Endothelial cell of umbilical vein (primary cell): Measurements from ENCODE around the gene IDI1. TPM values are rescaled to one million over a fixed set of nuclear protein-coding genes. Genes with fewer than 3 reads are reported as not detected.
A peak's percentile ranks its signal among the peaks of the same experiment; 100 is the strongest.

Experiments used
- BruUV-seq: library from RNA; stranded (reverse); fragments of 400-500 nt; replicated peaks from 2 replicates; lab custom pipeline; 2021; lab: Mats Ljungman, UMichigan
- CTCF ChIA-PET: fragments of 300-600, 350-600 bp; sonication (Branson Sonifier 250); formaldehyde crosslinking; loops from one replicate; lab custom pipeline; 2021; ENCODE audit warnings: antibody characterized with exemption, inconsistent platforms; lab: Charles Lee
- POLR2A ChIA-PET: fragments of 300-600, 350-600 bp; sonication (Branson Sonifier 250); formaldehyde crosslinking; loops from one replicate; lab custom pipeline; 2021; ENCODE audit warnings: antibody characterized with exemption, inconsistent platforms; lab: Charles Lee
- DNase-seq: peaks from one replicate; pipeline ENCODE4 v3.0.0-alpha.2; 2011; ENCODE audit warnings: low read depth, low spot score
- FAIRE-seq: peaks from 2 replicates; lab custom pipeline; 2011; peaks lifted over from hg19 to GRCh38; lab: Jason Lieb, UNC
- H2AFZ ChIP-seq: 2 replicates; pipeline ENCODE4 v1.6.0; 2012; ENCODE audit warnings: low read depth, low read length, control low read depth, inconsistent platforms
- H3K27ac ChIP-seq: 2 replicates; pipeline ENCODE4 v1.5.1; 2011; ENCODE audit warnings: low read depth, mild to moderate bottlenecking, control low read depth, low read length, moderate library complexity; ENCODE audit not compliant: insufficient read depth
- H3K27me3 ChIP-seq, 2 experiments: 2 replicates each; pipeline versions ENCODE4 v1.6.0 to v1.6.1; 2011; ENCODE audit warnings: low read length in 2 of 2, mixed read lengths in 1 of 2; ENCODE audit not compliant: control insufficient read depth in 2 of 2, insufficient read depth in 2 of 2
- H3K36me3 ChIP-seq, 2 experiments: 2 replicates in 1 of 2; 3 replicates in 1 of 2; pipeline ENCODE4 v1.5.1; 2011; ENCODE audit warnings: low read length in 2 of 2, mild to moderate bottlenecking in 1 of 2, moderate library complexity in 1 of 2; ENCODE audit not compliant: control insufficient read depth in 2 of 2, insufficient read depth in 2 of 2; ENCODE audit errors: extremely low read depth in 1 of 2
- H3K4me1 ChIP-seq: 3 replicates; pipeline ENCODE4 v1.5.1; 2011; ENCODE audit warnings: mild to moderate bottlenecking, low read length; ENCODE audit not compliant: control insufficient read depth, insufficient read depth; ENCODE audit errors: extremely low read depth
- H3K4me2 ChIP-seq: 2 replicates; pipeline ENCODE4 v1.6.1; 2011; ENCODE audit warnings: low read length, control low read depth, mixed read lengths; ENCODE audit not compliant: insufficient read depth
- H3K4me3 ChIP-seq, 3 experiments: fragments of 200-600 bp in 1 of 3; sonication (generic), shearing (Covaris generic) in 1 of 3; replicated peaks in 1 of 3; 2 replicates each; pipeline ENCODE4 v1.5.1; 2011 to 2016; ENCODE audit warnings: control low read depth in 3 of 3, low read length in 3 of 3, mild to moderate bottlenecking in 2 of 3, inconsistent platforms in 1 of 3, low read depth in 1 of 3, moderate library complexity in 1 of 3; ENCODE audit not compliant: insufficient read depth in 1 of 3
- H3K79me2 ChIP-seq: 2 replicates; pipeline ENCODE4 v1.6.0; 2012; ENCODE audit warnings: low read length, inconsistent platforms; ENCODE audit not compliant: control insufficient read depth, insufficient read depth
- H3K9ac ChIP-seq: replicated peaks from 2 replicates; pipeline ENCODE3; 2011; ENCODE audit warnings: low read length, control low read depth; ENCODE audit not compliant: insufficient read depth; ENCODE audit errors: extremely low read depth
- H3K9me1 ChIP-seq: replicated peaks from 3 replicates; pipeline ENCODE4 v1.6.0; 2011; ENCODE audit warnings: mild to moderate bottlenecking, low read length; ENCODE audit not compliant: control insufficient read depth, insufficient read depth; ENCODE audit errors: extremely low read depth
- H3K9me3 ChIP-seq: replicated peaks from 2 replicates; pipeline ENCODE4 v1.5.1; 2012; ENCODE audit warnings: low read length, inconsistent platforms; ENCODE audit not compliant: control insufficient read depth, insufficient read depth
- H4K20me1 ChIP-seq: replicated peaks from 2 replicates; pipeline ENCODE3; 2011; ENCODE audit warnings: mild to moderate bottlenecking, low read length; ENCODE audit not compliant: control insufficient read depth, insufficient read depth; ENCODE audit errors: extremely low read depth
- EZH2 ChIP-seq: IDR thresholded peaks from 2 replicates; pipeline ENCODE4 v1.6.1; 2012; ENCODE audit warnings: borderline replicate concordance, low read depth, mild to moderate bottlenecking, moderate library complexity, low read length, inconsistent platforms; ENCODE audit not compliant: severe bottlenecking
- FOS ChIP-seq: IDR thresholded peaks from 2 replicates; pipeline ENCODE4 v1.6.1; 2011; ENCODE audit warnings: mild to moderate bottlenecking, low read length, moderate library complexity, borderline replicate concordance; ENCODE audit not compliant: insufficient read depth
- GATA2 ChIP-seq: IDR thresholded peaks from 2 replicates; pipeline ENCODE4 v1.7.0; 2011; ENCODE audit warnings: low read depth, mild to moderate bottlenecking, moderate library complexity, mixed read lengths, low read length; ENCODE audit not compliant: insufficient read length, insufficient read depth
- JUN ChIP-seq: IDR thresholded peaks from 2 replicates; pipeline ENCODE4 v1.6.1; 2011; ENCODE audit warnings: borderline replicate concordance, low read depth; ENCODE audit not compliant: insufficient read length, insufficient read depth
- MAX ChIP-seq: IDR thresholded peaks from 2 replicates; pipeline ENCODE4 v1.6.1; 2011; ENCODE audit not compliant: insufficient read depth, insufficient read length
- MYC ChIP-seq: IDR thresholded peaks from one replicate; pipeline ENCODE4 v1.6.1; 2011; ENCODE audit warnings: mild to moderate bottlenecking, low read depth, low read length
- POLR2A ChIP-seq: IDR thresholded peaks from 2 replicates; pipeline ENCODE4 v1.6.1; 2012; ENCODE audit warnings: low read depth, mild to moderate bottlenecking, control low read depth, low read length
- POLR2AphosphoS5 ChIP-seq: IDR thresholded peaks from 2 replicates; pipeline ENCODE4 v1.6.1; 2012; ENCODE audit warnings: low read depth, mild to moderate bottlenecking, control low read depth, low read length, moderate library complexity; ENCODE audit not compliant: insufficient read depth
- dilution Hi-C: fragments of 300-500 bp; cut with MboI; formaldehyde crosslinking; loops from one replicate; pipeline ENCODE4 v1.15.0; 2019; ENCODE audit warnings: low sequenced_read_pairs; ENCODE audit not compliant: extremely low pct_ligation_motif_present
- intact Hi-C: fragments of 100-400 bp; cut with micrococcal nuclease; formaldehyde crosslinking; loops from one replicate; pipeline ENCODE4 v1.10.0; 2022
- polyA plus RNA-seq, 4 experiments: library from polyadenylated mRNA; depleted of rRNA in 3 of 4; stranded (reverse) in 3 of 4; unstranded in 1 of 4; fragments of >200 nt; gene quantifications; 2 replicates each; pipeline versions ENCODE4 v1.2.1 to v1.2.3, GENCODE V29; 2011 to 2012; ENCODE audit warnings: missing spikeins in 1 of 4
- total RNA-seq: library from RNA; stranded (reverse); gene quantifications from 2 replicates; pipeline ENCODE4 v1.2.3, GENCODE V29; 2021
- TF ChIP-seq, protein P1 (sequence below), 2 donors: IDR thresholded peaks; 1 replicate in 1 of 2; 2 replicates in 1 of 2; pipeline ENCODE4 v1.5.1; 2011; ENCODE audit warnings: low read length in 2 of 2, mild to moderate bottlenecking in 2 of 2, moderate library complexity in 2 of 2, control low read depth in 1 of 2, inconsistent platforms in 1 of 2, low read depth in 1 of 2; ENCODE audit not compliant: insufficient read depth in 1 of 2; ENCODE audit errors: extremely low read depth in 1 of 2

IDI1 gene
- total and polyA plus RNA-seq, 2 donors (not counting 3 experiments of a cell fraction or from before 2014, with no cell fraction given), result 42.2 to 63.0 TPM

DNA sequence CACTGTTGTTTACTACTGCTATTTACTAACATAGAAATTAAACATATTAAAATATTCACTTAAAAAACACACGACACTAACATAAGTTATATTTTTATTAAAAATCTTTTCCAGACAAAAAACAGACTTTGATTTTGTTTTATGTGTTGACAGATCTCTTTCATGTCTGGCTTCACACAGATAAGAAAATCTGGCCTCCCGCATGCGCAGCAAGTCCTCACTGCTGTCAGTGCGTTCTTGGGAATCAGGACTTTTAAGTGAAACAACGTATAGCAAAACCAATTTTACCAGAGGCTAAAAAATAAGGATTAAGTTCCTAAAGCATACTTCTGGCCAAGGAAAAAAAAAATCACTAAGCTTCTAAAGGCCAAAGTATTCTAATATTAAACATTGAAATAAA is 1.2 kb upstream of the IDI1 start:
- H3K4me2 ChIP-seq, result peak overlapping the region; percentile 96
- no peak for TF ChIP-seq POLR2A
- no peak for TF ChIP-seq POLR2AphosphoS5
- no peak for TF ChIP-seq MAX
- TF ChIP-seq GATA2, result no peak
- TF ChIP-seq JUN, result no peak
- no peak for TF ChIP-seq EZH2
- TF ChIP-seq FOS, result no peak
- TF ChIP-seq, protein P1, sequence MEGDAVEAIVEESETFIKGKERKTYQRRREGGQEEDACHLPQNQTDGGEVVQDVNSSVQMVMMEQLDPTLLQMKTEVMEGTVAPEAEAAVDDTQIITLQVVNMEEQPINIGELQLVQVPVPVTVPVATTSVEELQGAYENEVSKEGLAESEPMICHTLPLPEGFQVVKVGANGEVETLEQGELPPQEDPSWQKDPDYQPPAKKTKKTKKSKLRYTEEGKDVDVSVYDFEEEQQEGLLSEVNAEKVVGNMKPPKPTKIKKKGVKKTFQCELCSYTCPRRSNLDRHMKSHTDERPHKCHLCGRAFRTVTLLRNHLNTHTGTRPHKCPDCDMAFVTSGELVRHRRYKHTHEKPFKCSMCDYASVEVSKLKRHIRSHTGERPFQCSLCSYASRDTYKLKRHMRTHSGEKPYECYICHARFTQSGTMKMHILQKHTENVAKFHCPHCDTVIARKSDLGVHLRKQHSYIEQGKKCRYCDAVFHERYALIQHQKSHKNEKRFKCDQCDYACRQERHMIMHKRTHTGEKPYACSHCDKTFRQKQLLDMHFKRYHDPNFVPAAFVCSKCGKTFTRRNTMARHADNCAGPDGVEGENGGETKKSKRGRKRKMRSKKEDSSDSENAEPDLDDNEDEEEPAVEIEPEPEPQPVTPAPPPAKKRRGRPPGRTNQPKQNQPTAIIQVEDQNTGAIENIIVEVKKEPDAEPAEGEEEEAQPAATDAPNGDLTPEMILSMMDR (IDR thresholded peaks at IDR 0.05; ENCODE audit: extremely low read depth in 1 of 2, insufficient read depth in 1 of 2, low read depth in 1 of 2, low read length in 2 of 2), result no peak
- TF ChIP-seq MYC, result no peak
- BruUV-seq, result no TSS peak
- H3K36me3 ChIP-seq, result peaks cover 0 to 4% of the 10 kb centered on the region in 2 experiments
- CTCF ChIA-PET, result interaction anchor here (0.6 to 2.0 kb wide), 5 partner anchors 12 to 60 kb away, joined by 3 to 12 read pairs (median 4); no protein-coding TSS in a partner anchor
- no peak for FAIRE-seq
- peak overlapping the region; percentile 74 for H3K27ac ChIP-seq
- H3K9me1 ChIP-seq, result no peaks in the 10 kb centered on the region
- peak overlapping the region; percentile 60 to 96 (median 86) for H3K4me3 ChIP-seq
- peak; percentile 53 for DNase-seq
- dilution Hi-C loops, result no loop called here
- intact Hi-C loops, result no loop called here
- H3K79me2 ChIP-seq, result peaks cover 72% of the 10 kb centered on the region
- no peaks in the 10 kb centered on the region for H3K27me3 ChIP-seq
- POLR2A ChIA-PET, result no interaction called here
- H3K9ac ChIP-seq, result peak overlapping the region; percentile 88
- H4K20me1 ChIP-seq, result no peaks in the 10 kb centered on the region
- H3K4me1 ChIP-seq, result peaks cover 33% of the 10 kb centered on the region
- no peak overlapping the region for H2AFZ ChIP-seq
- H3K9me3 ChIP-seq, result no peaks in the 10 kb centered on the region
